ENCODE measurements around the gene LOXL1. TPM values are rescaled to one million over a fixed set of nuclear protein-coding genes. Genes with fewer than 3 reads are reported as not detected.
A peak's percentile ranks its signal among the peaks of the same experiment; 100 is the strongest.
"Not testable (repeated sequence)": the region's sequence is repeated elsewhere in the genome, so short reads cannot be mapped to it uniquely, and the experiment has no call there.

LOXL1 gene
- polyA plus RNA-seq, 3 donors from 2014 or later = 0.98 to 1.1 TPM; not detected in 1

DNA sequence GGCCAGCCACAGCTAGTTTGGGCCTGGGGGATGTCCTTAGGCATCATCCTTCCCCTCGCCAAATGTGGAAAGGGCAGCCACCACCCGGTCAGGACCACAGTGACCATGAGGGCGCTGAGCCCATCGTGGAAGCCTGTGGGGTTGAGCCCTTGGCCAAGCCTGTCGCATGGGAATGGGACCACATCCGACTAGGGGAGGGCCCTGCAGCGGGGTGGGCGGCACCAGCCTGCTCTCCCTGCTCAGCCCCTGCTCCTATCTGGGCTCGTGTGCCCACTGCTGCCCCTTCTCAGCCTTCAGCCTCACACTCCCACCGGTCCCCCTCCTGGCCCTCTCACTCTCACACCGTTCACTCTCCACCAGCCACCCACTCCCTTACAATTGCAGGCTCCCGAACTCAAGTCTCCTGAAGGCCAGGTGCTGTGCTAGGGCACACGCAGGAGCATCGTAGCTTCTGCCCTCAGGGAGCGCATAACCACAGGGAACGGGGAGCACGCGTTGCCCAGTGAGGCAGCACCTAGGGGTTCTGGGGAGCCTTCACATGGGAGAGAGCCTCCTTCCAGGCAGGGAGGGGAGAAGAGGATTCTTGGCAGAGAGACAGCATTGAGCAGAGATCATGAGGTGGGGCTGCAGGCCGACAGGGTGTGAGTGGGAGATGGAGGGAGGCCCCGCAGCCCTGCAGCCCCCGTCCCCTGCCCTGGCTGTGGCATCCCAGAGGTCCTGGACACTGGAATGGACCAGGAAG is 26.1 kb downstream of the LOXL1 start:
- Mint-ChIP-seq H3K4me3 (no peak overlapping the region), H3K27me3 (ENCODE audit: low read depth in 3 of 3) (peaks cover 0 to 9% (median 4%) of the 10 kb centered on the region in 3 donors), H3K27ac (no peak overlapping the region), H3K9me3 (no peaks in the 10 kb centered on the region), H3K36me3 (no peaks in the 10 kb centered on the region), H3K4me1 (peaks cover 5 to 6% of the 10 kb centered on the region in 2 donors)
- DNase-seq = no peak

DNA sequence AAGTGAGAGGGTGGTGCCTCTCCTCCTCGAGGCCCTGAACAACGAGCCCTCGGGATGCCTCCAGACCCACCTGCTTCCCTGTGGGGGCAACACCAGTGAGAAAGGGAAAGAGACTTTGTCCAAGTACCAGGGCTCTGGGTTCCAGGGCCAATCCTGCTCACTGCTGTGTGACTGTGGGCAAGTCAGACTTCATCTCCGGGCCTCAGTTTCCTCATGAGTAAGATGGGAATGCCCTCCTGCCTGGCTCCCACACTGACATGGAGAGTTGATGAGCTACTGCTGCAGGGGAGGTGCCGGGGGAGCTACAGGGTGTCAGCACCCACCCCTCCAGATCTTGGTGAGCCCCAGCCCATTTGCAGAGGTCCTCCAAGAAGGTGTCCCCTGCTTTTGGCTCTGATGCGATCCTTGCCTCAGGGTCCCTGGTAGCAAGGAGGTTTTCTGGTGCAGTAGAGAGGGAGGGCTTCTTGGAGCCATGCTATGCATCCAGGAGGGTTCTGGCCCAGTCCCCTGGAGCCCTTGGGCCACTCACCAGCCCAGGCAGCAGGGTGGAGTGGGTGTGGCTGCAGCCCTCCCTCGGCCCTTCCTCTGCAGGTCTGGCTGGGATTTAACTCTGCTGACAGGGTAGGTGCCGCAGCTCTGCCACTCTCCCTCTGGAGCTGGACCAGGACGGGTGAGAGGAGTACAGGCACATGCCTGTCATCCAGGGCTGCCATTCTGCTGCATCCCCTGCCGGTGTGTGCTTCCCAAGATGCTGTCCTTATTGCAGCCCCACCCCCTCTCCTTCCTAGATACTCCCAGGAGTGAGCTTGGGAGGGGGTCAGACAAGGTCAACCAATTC is 26.9 kb downstream of the LOXL1 start:
- H3K9me3 Mint-ChIP-seq = no peaks in the 10 kb centered on the region

DNA sequence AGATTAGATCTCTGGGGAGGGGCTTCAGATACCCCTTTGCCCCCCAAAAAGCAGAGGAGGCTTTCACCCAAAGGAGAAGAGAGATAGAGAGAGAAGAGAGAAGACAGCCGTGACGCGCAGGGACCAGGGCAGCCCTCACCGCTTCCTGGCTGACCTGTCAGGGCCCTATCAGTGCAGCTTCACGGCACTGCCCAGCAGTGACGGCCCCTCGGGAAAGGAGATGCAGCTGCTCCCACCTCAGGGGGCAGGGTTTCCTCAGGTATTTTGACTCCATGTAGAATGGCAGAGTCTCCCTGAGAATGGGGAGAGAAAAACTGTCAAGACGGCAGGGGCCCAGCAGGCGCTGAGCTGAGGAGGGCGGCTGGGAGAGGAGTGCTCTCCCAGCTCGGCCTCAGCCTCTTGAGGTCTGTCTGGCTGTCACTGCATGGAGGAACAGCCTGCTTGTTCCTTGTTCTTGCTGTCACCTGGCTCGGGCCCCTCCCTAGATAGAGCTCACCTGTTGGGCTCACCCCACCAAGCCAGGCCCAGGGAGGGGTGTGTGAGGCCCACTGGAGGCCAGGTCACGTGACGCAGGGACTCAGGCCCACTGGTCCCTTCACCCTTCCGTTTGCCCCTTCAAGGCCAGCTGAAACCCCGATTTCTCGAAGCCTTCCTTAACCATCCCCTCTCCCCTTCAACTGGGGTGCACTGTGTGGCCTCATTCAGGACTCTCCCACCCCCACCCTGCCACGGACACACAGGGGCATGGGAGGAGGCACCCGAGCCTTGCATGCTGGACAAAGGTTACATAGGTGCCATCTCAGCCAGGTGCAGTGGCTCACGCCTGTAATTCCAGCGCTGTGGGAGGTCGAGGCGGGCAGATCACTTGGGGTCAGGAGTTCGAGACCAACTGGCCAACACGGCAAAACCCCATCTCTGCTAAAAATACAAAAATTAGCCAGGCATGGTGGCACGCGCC is 28.2 kb downstream of the LOXL1 start:
- no peak for DNase-seq
- Mint-ChIP-seq H3K36me3 (no peaks in the 10 kb centered on the region), H3K9me3 (no peaks in the 10 kb centered on the region), H3K27ac (peak overlapping the region in 1 of 6 donors; percentile 11), H3K4me3 (no peak overlapping the region), H3K4me1 (peaks cover 13 to 15% of the 10 kb centered on the region in 2 donors), H3K27me3 (ENCODE audit: low read depth in 3 of 3) (peaks cover 0 to 7% (median 4%) of the 10 kb centered on the region in 3 donors)

More for the DNA sequence above, 26.9 kb downstream of the LOXL1 start:
- Mint-ChIP-seq H3K4me1 (peaks cover 5 to 6% of the 10 kb centered on the region in 2 donors), H3K4me3 (no peak overlapping the region), H3K27ac (no peak overlapping the region), H3K27me3 (ENCODE audit: low read depth in 3 of 3) (peaks cover 0 to 9% (median 4%) of the 10 kb centered on the region in 3 donors), H3K36me3 (no peaks in the 10 kb centered on the region)
- DNase-seq = no peak

DNA sequence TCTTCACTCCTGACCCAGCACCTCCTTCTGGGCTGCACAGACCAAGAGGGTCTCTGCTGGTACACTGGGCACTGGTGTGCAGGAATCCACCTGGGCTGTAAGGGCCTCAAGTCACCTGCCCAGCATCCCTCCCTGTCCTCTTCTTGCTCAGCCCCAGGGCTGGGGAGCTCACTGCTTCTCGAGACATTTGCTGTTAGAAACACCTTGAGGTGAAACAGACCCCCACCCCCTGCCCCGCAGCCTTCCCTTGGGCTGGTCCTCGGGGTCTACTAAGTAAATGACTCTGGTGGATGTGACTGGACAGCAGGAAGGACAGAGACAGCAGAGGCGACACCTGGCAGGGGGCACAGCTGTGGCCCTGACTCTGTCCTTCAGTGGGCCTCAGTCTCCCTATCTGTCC is 29.1 kb downstream of the LOXL1 start:
- H3K9me3 Mint-ChIP-seq = no peaks in the 10 kb centered on the region
- H3K27ac Mint-ChIP-seq = no peak overlapping the region

DNA sequence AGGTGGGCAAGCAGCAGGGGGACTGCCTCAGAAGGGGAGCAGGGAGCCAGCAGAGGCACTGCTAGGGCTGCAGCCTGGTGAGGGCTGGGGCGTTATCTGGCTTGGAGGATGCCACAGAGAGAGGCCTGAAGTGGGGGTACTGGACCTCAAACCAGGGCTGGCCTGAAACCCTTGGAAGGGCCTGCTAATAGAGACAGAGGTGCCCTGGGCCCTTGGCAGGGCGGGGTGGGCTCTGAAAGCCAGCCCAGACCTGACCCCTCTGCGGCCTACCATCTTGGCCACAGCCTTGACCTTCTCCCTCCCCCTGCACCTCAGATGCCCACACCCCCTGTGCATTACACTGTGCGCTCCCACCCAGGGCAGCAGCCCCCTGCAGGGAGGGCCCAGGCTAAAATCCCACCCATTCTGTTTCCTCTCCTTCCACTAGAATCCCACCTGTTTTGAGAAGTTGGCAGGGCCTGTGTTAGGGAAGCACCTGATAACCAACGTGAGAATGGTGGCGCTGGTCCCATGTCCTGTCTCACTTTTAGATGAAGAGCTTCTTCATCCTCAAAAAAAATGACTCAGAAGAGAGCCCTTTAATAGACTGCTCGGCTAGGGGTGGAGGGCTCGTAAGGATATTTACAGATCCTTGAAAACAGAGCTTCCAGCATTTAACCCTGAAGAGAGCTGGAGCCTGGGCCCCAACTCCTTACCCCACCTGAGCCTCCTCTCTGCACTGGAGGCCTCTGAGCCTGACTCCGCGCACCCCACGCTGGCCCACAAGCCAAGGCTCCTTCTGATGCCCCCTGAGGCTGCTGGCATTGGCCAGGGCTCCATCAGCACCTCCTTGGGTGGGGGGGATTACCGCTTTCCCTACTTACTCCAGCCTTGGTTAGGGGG is 29.8 kb downstream of the LOXL1 start:
- no peaks in the 10 kb centered on the region for H3K36me3 Mint-ChIP-seq
- DNase-seq = no peak
- H3K4me1 Mint-ChIP-seq = peaks cover 17% of the 10 kb centered on the region in 2 donors
- H3K9me3 Mint-ChIP-seq = no peaks in the 10 kb centered on the region
- no peak overlapping the region for H3K4me3 Mint-ChIP-seq
- no peak overlapping the region for H3K27ac Mint-ChIP-seq
- H3K27me3 Mint-ChIP-seq (ENCODE audit: low read depth in 3 of 3) = peaks cover 0 to 5% (median 4%) of the 10 kb centered on the region in 3 donors

More for the DNA sequence above, 29.1 kb downstream of the LOXL1 start:
- no peaks in the 10 kb centered on the region for H3K36me3 Mint-ChIP-seq
- no peak overlapping the region for H3K4me3 Mint-ChIP-seq
- no peak for DNase-seq
- H3K27me3 Mint-ChIP-seq (ENCODE audit: low read depth in 3 of 3) = peaks cover 0 to 6% (median 4%) of the 10 kb centered on the region in 3 donors
- peaks cover 17 to 19% of the 10 kb centered on the region in 2 donors for H3K4me1 Mint-ChIP-seq

DNA sequence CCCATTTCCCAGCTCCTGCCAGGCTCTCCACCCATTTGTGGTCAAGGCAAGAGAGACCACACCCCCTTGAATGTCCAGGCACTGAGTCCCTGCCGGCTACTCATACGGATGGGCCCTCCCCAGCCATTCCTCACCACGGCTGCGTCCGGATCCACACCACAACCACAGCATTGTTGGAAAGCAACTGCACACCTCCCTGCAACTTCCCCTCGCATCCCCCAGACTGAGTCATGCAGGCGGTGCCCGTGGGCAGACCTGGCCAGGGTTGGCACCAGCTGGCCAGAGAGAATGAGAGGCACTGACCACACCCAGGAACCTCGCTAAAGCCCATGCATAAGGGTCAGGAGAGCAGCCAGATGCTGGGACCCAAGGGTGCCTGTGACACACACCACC is 30.5 kb downstream of the LOXL1 start:
- Mint-ChIP-seq H3K27me3 (ENCODE audit: low read depth in 3 of 3) (peaks cover 0 to 5% (median 4%) of the 10 kb centered on the region in 3 donors), H3K4me3 (no peak overlapping the region), H3K36me3 (no peaks in the 10 kb centered on the region), H3K9me3 (no peaks in the 10 kb centered on the region), H3K27ac (no peak overlapping the region), H3K4me1 (peaks cover 13% of the 10 kb centered on the region in 2 donors)
- no peak for DNase-seq

DNA sequence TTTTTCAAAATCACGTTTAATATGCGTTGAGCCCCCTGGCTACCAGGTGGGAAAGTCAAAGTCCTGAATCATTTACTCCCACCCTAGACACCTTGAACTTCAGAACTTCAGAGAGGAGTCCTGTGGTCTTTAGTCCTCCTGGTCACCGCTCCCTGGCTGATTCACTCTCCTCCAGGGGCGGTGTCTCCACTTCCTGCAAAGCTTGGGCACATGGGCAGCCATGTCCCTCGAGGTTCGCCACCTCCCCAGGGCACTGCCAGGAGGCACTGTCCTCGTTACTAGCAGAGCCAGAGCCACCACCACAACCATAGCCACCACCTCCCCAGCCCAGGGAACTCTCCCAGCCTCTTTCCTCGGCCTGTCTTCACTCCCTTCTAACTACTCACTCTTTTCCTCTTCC is 31.0 kb downstream of the LOXL1 start:
- Mint-ChIP-seq H3K27ac (no peak overlapping the region), H3K36me3 (no peaks in the 10 kb centered on the region), H3K27me3 (ENCODE audit: low read depth in 3 of 3) (peaks cover 0 to 5% (median 4%) of the 10 kb centered on the region in 3 donors), H3K4me3 (no peak overlapping the region), H3K4me1 (peaks cover 13% of the 10 kb centered on the region in 2 donors), H3K9me3 (no peaks in the 10 kb centered on the region)
- no peak for DNase-seq

DNA sequence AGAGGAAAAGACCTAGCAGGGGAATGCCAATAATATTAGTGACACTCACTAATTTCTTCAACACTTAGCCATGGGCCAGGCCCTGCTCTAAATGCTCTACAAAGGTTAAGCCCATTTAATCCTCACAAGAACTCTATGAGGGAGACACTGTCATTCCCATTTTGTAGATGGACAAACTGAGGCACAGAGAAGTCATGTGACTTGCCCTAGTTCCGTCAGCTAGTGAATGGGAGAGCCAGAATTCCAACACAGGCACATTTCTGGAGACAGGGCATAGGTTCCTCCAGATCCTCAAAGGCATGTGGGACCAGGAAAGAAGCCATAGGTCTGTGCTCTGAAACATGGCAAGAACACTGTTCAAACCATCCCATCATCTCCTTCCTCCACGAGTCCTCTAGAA is 31.5 kb downstream of the LOXL1 start:
- H3K4me3 Mint-ChIP-seq = no peak overlapping the region
- H3K4me1 Mint-ChIP-seq = peaks cover 13% of the 10 kb centered on the region in 2 donors
- peaks cover 0 to 5% (median 4%) of the 10 kb centered on the region in 3 donors for H3K27me3 Mint-ChIP-seq (ENCODE audit: low read depth in 3 of 3)
- peak overlapping the region in 1 of 6 donors; percentile 24 for H3K27ac Mint-ChIP-seq
- H3K9me3 Mint-ChIP-seq = no peaks in the 10 kb centered on the region
- H3K36me3 Mint-ChIP-seq = no peaks in the 10 kb centered on the region
- no peak for DNase-seq

DNA sequence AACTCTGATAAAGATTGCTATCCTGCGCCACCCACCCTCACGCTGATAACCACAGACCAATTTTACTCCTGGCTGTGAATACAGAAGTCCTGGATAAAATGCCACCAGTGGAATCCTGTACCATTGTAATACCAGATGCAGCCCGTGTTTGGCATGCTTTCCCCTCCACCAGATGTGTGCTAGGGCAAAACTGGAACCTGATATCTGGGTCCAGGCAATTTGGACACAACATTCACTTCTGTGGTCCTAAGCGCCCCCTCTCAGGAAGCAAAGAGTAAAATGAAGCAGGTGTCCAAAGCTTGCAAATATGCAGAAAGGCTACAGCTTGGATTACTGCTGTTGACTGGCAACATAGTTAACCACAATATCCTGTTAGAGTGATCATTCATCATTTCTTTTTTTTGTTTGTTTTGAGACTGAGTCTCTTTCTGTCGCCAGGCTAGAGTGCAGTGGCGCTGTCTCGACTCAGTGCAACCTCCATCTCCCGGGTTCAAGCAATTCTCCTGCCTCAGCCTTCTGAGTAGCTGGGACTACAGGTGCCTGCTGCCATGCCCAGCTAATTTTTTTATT is 32.8 kb downstream of the LOXL1 start:
- peaks cover 13% of the 10 kb centered on the region in 2 donors for H3K4me1 Mint-ChIP-seq
- H3K4me3 Mint-ChIP-seq = peak overlapping the region in 2 of 5 donors; percentile 40 to 64
- no peaks in the 10 kb centered on the region for H3K9me3 Mint-ChIP-seq
- peak overlapping the region in 2 of 6 donors; percentile 26 to 65 for H3K27ac Mint-ChIP-seq
- H3K27me3 Mint-ChIP-seq (ENCODE audit: low read depth in 3 of 3) = peaks cover 0 to 7% (median 2%) of the 10 kb centered on the region in 3 donors
- H3K36me3 Mint-ChIP-seq = no peaks in the 10 kb centered on the region
- DNase-seq = peak in 2 of 3 donors; percentile 10 to 31

DNA sequence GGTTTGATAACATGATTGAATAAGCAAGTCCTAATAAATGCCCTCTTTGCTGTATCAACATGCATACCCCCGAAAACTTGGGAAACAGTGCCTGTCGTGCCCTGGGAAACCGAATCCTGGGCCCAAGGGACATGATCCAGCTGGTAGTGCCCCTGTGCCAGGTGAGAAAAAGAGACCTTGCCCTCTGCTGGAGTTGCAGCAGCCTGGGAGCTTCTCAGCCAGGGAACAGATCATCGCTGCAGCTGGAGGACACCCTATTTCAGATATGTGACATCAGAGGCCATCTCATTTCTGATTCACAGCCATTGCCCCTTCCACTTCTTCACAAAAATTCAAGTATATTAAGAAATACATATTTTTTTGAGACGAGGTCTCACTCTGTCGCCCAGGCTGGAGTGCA is 33.5 kb downstream of the LOXL1 start:
- H3K9me3 Mint-ChIP-seq = no peaks in the 10 kb centered on the region
- H3K36me3 Mint-ChIP-seq = no peaks in the 10 kb centered on the region
- H3K27me3 Mint-ChIP-seq (ENCODE audit: low read depth in 3 of 3) = peaks cover 2 to 7% (median 5%) of the 10 kb centered on the region in 3 donors
- no peak overlapping the region for H3K27ac Mint-ChIP-seq
- DNase-seq = no peak
- peak overlapping the region in 2 of 5 donors; percentile 40 to 64 for H3K4me3 Mint-ChIP-seq
- H3K4me1 Mint-ChIP-seq = peaks cover 15 to 16% of the 10 kb centered on the region in 2 donors

DNA sequence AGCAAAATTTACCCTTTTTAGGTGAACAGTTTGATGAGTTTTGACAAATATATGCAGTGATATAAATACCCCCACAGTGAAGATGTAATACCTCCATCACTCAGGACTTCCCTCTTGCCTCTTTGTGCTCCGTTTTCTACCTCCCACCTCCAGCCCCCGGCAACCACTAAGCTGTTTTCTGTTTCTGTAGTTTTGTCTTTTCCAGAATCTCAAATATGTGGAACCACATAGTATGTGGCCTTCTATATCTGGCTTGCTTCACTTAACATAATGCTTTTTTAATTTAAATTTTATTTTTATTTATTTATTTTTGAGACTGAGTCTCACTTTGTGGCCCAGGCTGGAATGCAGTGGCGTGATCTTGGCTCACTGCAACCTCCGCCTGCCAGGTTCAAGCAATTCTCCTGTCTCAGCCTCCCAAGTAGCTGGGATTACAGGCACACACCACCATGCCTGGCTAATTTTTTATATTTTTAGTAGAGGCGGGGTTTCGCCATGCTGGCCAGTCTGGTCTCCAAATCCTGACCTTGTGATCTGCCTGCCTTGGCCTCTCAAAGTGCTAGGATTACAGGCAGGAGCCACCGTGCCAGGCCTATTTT is 34.3 kb downstream of the LOXL1 start:
- not testable (repeated sequence) for H3K27me3 Mint-ChIP-seq (ENCODE audit: low read depth in 3 of 3); DNase-seq; H3K36me3 Mint-ChIP-seq; H3K9me3 Mint-ChIP-seq; H3K4me3 Mint-ChIP-seq
- peak overlapping the region in 1 of 6 donors; percentile 84 for H3K27ac Mint-ChIP-seq
- peaks cover 20 to 22% of the 10 kb centered on the region in 2 donors for H3K4me1 Mint-ChIP-seq

DNA sequence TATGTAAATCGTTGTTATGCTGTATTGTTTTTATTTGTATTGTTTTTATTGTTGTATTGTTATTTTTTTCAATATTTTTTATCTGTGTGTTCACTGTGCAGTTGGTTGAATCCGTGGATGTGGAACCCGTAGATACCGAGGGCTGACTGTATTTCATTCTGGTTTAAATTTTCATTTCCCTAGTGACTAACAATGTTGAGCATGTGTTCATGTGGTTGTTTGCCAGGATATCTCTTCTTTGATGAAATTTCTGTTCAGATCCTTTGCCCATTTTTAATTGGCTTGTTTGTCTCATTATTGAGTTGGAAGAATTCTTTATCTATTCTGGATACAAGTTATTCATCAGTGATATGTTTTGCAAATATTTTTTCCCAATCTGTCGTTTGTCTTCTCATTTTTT is 36.2 kb downstream of the LOXL1 start:
- Mint-ChIP-seq H3K9me3 (no peaks in the 10 kb centered on the region), H3K27ac (no peak overlapping the region), H3K4me1 (peaks cover 26 to 34% of the 10 kb centered on the region in 2 donors), H3K4me3 (no peak overlapping the region), H3K36me3 (no peaks in the 10 kb centered on the region), H3K27me3 (ENCODE audit: low read depth in 3 of 3) (peaks cover 2 to 4% (median 2%) of the 10 kb centered on the region in 3 donors)
- DNase-seq = no peak
